Measurements from ENCODE around the gene NLGN2. TPM values are rescaled to one million over a fixed set of nuclear protein-coding genes. Genes with fewer than 3 reads are reported as not detected.
A peak's percentile ranks its signal among the peaks of the same experiment; 100 is the strongest.

NLGN2 gene
- polyA plus RNA-seq, 1 donor from 2014 or later = 13.8 TPM

DNA sequence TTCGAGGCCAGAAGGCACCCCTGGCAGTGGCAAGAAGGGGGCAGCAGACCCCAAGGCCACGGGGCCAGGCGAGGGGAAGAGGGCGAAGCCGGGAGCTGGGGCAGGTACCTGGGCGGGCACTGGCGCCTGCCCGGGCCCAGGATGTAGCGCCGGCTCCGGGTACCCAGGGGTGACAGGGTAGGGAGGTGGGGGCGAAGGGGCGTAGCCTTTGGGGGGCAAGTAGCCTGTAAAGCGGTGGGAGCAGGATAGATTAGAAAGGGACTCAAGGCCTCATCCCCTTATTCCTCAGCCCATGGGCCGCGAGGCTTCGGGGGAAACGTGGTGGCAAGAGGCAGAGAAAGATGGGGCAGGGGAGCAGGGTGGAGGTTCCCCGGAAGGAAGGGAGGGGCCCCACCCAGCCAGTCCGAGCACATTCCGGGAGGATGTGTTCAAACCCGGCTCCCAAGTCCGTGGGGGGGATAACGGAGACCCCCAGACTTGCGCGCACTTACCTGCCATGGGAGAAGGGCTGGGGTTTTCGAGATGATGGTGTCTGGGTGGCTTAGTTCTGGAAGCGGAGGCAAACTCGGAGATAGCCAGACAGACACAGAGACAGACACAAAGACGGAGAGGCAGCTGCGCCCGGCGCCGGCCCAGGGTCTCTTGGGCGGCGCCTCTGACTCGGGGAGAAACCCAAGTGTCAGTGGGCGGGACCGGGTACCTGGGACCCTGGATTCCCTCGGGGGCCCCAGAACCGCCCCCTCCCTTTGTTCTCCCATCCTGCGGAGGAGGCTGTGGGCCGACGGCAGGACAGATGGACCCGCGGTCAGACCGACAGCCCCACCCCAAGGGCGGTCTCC is 13.8 kb upstream of the NLGN2 start:
- H3K9ac ChIP-seq (ENCODE audit: low read length) = peak overlapping the region; percentile 93
- no peak for TF ChIP-seq EZH2 (IDR thresholded peaks at IDR 0.05; ENCODE audit: borderline replicate concordance, insufficient read depth, low read length, poor library complexity, severe bottlenecking)
- TF ChIP-seq POLR2AphosphoS5 (IDR thresholded peaks at IDR 0.05) = peak; percentile 1
- no peak for TF ChIP-seq TAF1 (IDR thresholded peaks at IDR 0.05; ENCODE audit: low read depth)
- peak; percentile 23 for TF ChIP-seq MXI1 (conservative IDR thresholded peaks at IDR 0.05; ENCODE audit: poor library complexity, severe bottlenecking)
- TF ChIP-seq SMC3 (conservative IDR thresholded peaks at IDR 0.05; ENCODE audit: poor library complexity) = peak; percentile 31
- TF ChIP-seq, protein P1, sequence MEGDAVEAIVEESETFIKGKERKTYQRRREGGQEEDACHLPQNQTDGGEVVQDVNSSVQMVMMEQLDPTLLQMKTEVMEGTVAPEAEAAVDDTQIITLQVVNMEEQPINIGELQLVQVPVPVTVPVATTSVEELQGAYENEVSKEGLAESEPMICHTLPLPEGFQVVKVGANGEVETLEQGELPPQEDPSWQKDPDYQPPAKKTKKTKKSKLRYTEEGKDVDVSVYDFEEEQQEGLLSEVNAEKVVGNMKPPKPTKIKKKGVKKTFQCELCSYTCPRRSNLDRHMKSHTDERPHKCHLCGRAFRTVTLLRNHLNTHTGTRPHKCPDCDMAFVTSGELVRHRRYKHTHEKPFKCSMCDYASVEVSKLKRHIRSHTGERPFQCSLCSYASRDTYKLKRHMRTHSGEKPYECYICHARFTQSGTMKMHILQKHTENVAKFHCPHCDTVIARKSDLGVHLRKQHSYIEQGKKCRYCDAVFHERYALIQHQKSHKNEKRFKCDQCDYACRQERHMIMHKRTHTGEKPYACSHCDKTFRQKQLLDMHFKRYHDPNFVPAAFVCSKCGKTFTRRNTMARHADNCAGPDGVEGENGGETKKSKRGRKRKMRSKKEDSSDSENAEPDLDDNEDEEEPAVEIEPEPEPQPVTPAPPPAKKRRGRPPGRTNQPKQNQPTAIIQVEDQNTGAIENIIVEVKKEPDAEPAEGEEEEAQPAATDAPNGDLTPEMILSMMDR (IDR thresholded peaks at IDR 0.05; ENCODE audit: poor library complexity, severe bottlenecking) = peak; percentile 48
- peak; percentile 47 for TF ChIP-seq RAD21 (conservative IDR thresholded peaks at IDR 0.05)
- TF ChIP-seq EP300 (conservative IDR thresholded peaks at IDR 0.05; ENCODE audit: poor library complexity, severe bottlenecking) = no peak
- TF ChIP-seq, protein P2, sequence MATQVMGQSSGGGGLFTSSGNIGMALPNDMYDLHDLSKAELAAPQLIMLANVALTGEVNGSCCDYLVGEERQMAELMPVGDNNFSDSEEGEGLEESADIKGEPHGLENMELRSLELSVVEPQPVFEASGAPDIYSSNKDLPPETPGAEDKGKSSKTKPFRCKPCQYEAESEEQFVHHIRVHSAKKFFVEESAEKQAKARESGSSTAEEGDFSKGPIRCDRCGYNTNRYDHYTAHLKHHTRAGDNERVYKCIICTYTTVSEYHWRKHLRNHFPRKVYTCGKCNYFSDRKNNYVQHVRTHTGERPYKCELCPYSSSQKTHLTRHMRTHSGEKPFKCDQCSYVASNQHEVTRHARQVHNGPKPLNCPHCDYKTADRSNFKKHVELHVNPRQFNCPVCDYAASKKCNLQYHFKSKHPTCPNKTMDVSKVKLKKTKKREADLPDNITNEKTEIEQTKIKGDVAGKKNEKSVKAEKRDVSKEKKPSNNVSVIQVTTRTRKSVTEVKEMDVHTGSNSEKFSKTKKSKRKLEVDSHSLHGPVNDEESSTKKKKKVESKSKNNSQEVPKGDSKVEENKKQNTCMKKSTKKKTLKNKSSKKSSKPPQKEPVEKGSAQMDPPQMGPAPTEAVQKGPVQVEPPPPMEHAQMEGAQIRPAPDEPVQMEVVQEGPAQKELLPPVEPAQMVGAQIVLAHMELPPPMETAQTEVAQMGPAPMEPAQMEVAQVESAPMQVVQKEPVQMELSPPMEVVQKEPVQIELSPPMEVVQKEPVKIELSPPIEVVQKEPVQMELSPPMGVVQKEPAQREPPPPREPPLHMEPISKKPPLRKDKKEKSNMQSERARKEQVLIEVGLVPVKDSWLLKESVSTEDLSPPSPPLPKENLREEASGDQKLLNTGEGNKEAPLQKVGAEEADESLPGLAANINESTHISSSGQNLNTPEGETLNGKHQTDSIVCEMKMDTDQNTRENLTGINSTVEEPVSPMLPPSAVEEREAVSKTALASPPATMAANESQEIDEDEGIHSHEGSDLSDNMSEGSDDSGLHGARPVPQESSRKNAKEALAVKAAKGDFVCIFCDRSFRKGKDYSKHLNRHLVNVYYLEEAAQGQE (IDR thresholded peaks at IDR 0.05; ENCODE audit: borderline replicate concordance) = no peak
- no peaks in the 10 kb centered on the region for H3F3A ChIP-seq (ENCODE audit: insufficient read depth, low read length, poor library complexity, severe bottlenecking)
- no peaks in the 10 kb centered on the region for H3K9me3 ChIP-seq (ENCODE audit: low read length)
- peaks cover 6% of the 10 kb centered on the region for H3K36me3 ChIP-seq (ENCODE audit: insufficient read depth, low read length)
- H3K9me2 ChIP-seq (ENCODE audit: insufficient read depth, low read length) = no peaks in the 10 kb centered on the region
- H3K27me3 ChIP-seq (ENCODE audit: insufficient read depth, low read depth, low read length) = no peaks in the 10 kb centered on the region
- no peaks in the 10 kb centered on the region for H4K20me1 ChIP-seq (ENCODE audit: insufficient read depth)
- no peaks in the 10 kb centered on the region for H3K79me2 ChIP-seq (replicated peaks; ENCODE audit: insufficient read depth, low read length)
- H2AFZ ChIP-seq (ENCODE audit: low read depth, low read length) = peak overlapping the region; percentile 65
- peak overlapping the region; percentile 80 for H3K4me2 ChIP-seq (ENCODE audit: low read length)
- H3K4me3 ChIP-seq (ENCODE audit: low read length) = peak overlapping the region; percentile 93
- peak overlapping the region; percentile 58 for H3K27ac ChIP-seq (ENCODE audit: low read length)

DNA sequence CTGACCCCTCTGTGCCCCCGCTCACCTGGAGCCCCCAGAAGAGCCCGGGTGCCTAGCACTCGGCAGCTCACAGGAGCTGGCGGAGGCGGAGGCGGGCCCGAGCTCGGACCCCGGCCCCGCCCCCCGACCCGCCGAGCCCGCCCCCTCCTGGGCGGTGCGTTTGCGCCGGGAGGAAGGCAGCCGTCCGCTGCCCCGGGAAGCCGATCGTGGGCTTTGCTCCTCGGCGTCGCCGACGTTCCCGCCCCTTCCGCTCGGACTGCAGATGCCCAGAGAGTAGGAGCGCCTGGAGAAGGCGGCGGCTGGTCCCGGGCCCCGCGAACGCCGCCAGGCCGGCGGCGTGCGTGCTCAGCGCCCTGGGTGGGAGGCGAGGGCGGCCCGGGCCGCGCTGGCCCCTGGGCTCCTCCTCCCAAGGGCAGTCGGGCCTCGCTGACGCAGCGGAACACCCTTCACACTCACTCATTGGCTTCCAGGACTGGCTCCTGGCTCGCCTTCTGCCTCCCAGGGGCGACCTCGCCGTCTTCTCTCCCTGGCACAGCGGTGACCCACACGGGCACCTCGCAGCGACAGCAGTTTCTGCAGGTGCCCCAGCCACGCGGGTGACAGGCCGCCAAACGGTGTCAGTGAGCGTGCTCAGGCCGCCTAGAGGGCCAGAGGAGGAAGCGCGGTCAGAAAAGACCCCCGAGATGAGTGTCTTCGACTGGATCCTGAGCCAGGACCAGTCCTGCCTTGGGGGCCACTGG is 13.0 kb upstream of the NLGN2 start, which contains the start of gene PLSCR3:
PLSCR3 (minus strand) TSS at position 74 of the 740 bp plus-strand sequence. CDS start 415 bp downstream, outside the sequence.
- no peaks in the 10 kb centered on the region for H3K9me2 ChIP-seq (ENCODE audit: insufficient read depth, low read length)
- H3K4me3 ChIP-seq (ENCODE audit: low read length) = peak within 1 kb of the TSS; percentile 93
- no peaks in the 10 kb centered on the region for H3K27me3 ChIP-seq (ENCODE audit: insufficient read depth, low read depth, low read length)
- peak within 1 kb of the TSS; percentile 67 for H3K27ac ChIP-seq (ENCODE audit: low read length)
- H3K9me3 ChIP-seq (ENCODE audit: low read length) = no peaks in the 10 kb centered on the region
- no peaks in the 10 kb centered on the region for H4K20me1 ChIP-seq (ENCODE audit: insufficient read depth)
- no peaks in the 10 kb centered on the region for H3K79me2 ChIP-seq (replicated peaks; ENCODE audit: insufficient read depth, low read length)
- peak within 1 kb of the TSS; percentile 93 for H3K9ac ChIP-seq (ENCODE audit: low read length)
- peak within 1 kb of the TSS; percentile 65 for H2AFZ ChIP-seq (ENCODE audit: low read depth, low read length)
- H3K36me3 ChIP-seq (ENCODE audit: insufficient read depth, low read length) = no peaks in the 10 kb centered on the region
- peak; percentile 87 for TF ChIP-seq MXI1 (conservative IDR thresholded peaks at IDR 0.05; ENCODE audit: poor library complexity, severe bottlenecking)
- peak; percentile 46 for TF ChIP-seq RAD21 (conservative IDR thresholded peaks at IDR 0.05)
- TF ChIP-seq SMC3 (conservative IDR thresholded peaks at IDR 0.05; ENCODE audit: poor library complexity) = peak; percentile 59
- TF ChIP-seq EZH2 (IDR thresholded peaks at IDR 0.05; ENCODE audit: borderline replicate concordance, insufficient read depth, low read length, poor library complexity, severe bottlenecking) = no peak
- peak; percentile 71 for TF ChIP-seq POLR2AphosphoS5 (IDR thresholded peaks at IDR 0.05)
- TF ChIP-seq TAF1 (IDR thresholded peaks at IDR 0.05; ENCODE audit: low read depth) = no peak
- TF ChIP-seq, protein P1 (IDR thresholded peaks at IDR 0.05; ENCODE audit: poor library complexity, severe bottlenecking) = peak; percentile 72
- TF ChIP-seq, protein P2 (IDR thresholded peaks at IDR 0.05; ENCODE audit: borderline replicate concordance) = no peak
- TF ChIP-seq EP300 (conservative IDR thresholded peaks at IDR 0.05; ENCODE audit: poor library complexity, severe bottlenecking) = peak; percentile 14
- no peaks in the 10 kb centered on the region for H3F3A ChIP-seq (ENCODE audit: insufficient read depth, low read length, poor library complexity, severe bottlenecking)
- peak within 1 kb of the TSS; percentile 80 for H3K4me2 ChIP-seq (ENCODE audit: low read length)
